Activated CD8-positive, alpha-beta memory T cell treated with anti-CD3 and anti-CD28 coated beads for 48 hours (primary cell): ENCODE data around the gene ISCA2.

Experiments used
- DNase-seq, 3 experiments: peaks; one replicate each; pipeline ENCODE4 v3.0.0-alpha.2; 2020; ENCODE audit warnings: low read depth in 2 of 3, low spot score in 2 of 3

The ISCA2 gene

DNA sequence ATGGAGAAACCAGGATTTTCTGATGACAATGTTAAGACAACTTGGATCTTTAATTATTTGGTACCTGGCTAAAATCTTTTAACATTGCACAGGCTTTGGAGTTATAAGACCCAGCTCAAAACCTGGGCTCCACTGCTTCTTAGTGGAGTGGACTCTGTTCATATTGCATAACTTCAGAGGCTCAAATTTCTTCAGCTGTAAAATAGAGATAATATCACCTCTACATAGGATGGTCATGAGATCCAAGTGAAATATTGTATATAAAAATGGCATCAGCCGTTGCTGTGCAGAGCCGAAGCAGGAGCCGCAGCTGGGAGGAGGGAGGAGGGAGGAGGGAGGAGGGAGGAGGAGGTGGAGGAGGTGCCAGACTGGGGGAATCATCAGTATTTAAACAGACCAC lies 11.0 kb upstream of the ISCA2 start:
- DNase-seq: no peak

DNA sequence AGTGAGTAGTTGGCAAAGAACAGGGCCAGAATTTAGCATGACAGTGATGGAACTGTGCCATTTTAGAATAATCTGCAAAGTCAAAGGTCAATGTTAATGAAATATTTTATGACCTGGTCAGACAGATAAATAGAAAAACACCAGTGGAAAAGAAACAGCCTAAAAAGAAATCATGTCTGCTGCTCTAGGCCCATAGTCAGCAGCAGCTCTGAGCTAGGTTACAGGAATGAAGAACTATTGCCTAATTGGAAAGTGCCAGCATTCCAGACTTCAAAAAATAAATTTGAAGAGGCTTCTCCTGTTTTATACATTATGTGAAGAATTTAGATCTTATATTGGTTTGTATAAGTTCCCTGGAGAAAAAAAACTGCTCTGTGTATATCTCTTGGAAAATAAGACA lies 10.2 kb upstream of the ISCA2 start:
- no peak for DNase-seq

DNA sequence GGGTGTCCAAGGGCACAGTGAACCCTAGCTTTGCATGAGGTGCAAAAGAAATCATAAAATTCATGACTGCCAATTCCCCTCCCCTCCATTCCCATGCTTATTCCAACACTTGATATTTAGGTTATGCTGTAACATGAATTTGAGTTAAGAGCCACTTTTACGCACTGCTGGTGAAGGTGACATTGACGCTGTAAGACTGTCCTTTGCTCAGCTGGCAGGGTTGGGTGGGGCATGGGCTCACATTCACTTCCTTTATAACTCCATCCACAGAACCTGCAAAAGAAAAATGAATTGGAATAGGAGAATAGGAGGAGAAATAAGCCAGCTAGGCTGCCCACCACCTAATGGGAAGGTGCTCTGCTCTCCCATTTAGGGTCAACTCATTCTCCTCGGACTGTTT lies 7.4 kb upstream of the ISCA2 start:
- no peak for DNase-seq

GRCh38 chr14:74488786-74489397 lies 4.7 kb upstream of the ISCA2 start:
- DNase-seq: no peak

DNA sequence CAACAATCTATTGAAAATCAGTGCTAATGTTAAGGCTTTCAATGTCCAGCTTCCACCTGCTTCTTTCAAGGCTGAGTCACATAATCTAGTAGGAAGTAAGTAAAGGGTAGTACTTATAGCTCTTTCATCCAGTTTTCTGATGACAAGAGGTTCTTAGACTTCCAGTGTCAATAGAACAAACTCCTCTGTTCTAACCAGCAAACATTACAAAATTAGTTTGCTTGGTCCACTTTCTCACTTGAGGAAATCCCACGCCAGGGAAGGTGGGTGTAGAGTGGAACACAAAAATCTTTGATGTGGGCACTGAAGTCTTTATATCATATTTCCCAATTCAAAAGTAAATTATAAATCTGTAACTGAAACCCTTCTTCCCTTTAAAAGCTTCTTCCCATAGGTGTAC lies 3.1 kb upstream of the ISCA2 start:
- DNase-seq: no peak

GRCh38 chr14:74491956-74492775 lies 1.4 kb upstream of the ISCA2 start:
- DNase-seq: no peak

GRCh38 chr14:74492776-74493342 lies 706 bp upstream of the ISCA2 start, which contains the start of gene NPC2:
Gene NPC2, minus strand, starts transcription at chr14:74493305. Its CDS starts 31 bp downstream, at chr14:74493274.
- DNase-seq: no peak

- no peak for DNase-seq
Observed at GRCh38 chr14:74495356-74495755, 1.8 kb downstream of the ISCA2 start.

DNA sequence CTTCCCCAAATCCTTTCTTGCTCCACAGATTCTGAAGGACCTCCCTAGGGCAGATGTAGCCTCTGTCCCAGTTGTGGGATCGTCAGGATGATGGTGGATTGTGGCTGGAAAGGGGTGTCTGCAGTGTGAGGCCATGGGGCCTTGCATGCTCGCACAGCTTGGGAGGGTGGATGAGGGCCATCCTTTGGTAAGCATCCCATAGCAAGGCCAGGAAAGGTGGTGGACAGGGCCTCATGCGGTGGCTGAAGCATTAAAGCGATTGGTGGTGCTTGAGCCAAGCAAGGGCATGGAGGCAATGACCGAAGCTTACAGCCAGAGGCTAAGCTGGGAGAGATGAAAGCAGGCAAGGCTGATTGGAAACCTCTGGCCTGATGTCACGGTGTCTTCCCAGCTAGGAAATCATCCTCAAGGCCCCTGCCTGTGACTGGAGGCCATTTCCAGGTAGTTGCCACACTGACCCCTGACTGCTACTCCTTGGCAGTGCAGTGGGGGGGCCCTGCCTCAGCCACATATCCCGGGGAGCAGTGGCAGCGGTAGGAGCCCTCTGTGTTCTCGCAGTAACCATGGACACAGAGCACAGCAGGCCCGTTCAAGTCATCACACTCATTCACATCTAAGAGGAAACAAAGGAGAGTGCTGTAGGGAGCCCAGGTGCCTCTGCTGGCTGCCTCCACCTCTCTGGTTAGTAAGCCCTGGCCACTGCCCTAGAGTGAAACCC lies 7.0 kb downstream of the ISCA2 start:
- DNase-seq: no peak

DNA sequence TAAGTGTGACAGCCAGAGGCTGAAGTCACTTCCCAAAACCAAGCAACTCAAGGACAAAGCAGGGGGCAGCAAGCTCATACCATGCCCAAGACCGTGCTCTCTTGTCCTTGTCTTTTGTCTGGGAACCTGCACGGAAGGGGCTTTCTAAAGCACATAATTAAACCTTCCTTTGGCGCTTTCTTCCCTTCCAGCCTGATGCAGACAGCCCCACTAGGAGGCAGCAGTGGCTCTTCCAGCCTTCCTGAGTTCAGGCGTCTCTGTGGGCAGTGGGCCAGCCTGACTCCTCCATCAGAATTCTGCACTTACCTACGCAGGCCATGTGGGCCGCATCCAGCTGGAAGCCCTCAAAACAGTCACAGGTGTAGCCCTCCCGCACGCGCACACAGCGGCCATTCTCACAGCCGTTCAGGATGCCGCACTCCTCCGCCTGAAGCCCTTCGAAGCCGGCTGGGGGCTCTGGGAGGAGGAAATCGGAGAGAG lies 7.6 kb downstream of the ISCA2 start:
- no peak for DNase-seq

DNA sequence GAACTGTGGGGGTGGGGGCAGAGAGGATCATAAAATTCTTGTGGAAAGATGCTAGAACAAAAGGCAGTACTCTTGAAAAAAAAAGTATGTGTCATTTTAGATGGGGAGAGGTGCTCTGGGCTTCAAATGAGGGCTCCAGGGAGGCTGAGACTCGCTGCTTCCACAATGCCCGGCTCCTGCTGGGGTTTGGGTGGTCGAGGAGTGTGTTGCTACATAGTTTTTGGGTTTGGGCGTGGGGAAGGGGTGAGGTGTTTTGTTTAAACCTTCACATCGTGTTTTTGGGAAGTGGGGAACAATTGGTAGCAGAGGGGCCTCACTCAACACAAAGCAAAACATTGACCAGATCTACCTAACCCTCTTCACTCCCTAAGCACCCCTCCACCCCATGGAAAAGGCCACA lies 8.1 kb downstream of the ISCA2 start:
- no peak for DNase-seq

DNA sequence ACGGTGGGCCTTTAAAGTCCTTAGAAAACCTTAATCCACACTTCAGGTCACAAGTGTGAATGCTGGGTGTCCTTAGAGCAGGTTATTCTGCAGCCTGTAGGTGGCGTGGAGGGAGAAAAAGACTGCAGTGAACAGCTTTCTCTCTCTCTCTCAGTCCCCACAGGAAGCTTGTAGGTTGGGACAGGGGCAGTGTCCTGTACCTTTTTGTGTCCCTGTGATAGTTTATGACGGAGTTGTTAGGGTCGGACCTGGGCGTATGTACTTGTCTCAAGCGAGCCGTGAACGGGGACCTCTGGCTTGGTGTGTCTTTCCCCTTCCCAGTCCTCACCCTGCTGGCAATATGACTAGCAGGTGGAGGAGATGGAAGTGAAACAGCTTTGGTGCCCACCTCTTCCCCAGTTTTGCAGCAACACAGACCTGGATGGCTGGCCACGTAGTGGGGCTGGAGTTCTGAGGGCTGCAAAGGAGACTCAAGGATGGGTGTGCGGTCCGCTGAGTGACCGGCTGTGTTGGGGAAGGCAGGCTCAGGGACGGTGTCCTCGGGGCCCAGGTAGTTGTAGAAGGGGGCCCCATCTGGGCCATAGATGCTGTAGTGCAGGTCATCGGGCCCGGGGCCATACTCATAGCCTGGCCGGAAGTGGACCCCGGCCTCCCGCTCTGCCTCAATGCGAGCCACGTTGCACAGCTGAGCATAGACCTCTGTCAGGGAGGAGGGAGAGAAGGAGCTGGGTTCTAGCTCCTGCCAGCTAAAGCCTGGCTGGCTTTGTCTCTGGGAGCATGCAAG lies 8.9 kb downstream of the ISCA2 start:
- no peak for DNase-seq

DNA sequence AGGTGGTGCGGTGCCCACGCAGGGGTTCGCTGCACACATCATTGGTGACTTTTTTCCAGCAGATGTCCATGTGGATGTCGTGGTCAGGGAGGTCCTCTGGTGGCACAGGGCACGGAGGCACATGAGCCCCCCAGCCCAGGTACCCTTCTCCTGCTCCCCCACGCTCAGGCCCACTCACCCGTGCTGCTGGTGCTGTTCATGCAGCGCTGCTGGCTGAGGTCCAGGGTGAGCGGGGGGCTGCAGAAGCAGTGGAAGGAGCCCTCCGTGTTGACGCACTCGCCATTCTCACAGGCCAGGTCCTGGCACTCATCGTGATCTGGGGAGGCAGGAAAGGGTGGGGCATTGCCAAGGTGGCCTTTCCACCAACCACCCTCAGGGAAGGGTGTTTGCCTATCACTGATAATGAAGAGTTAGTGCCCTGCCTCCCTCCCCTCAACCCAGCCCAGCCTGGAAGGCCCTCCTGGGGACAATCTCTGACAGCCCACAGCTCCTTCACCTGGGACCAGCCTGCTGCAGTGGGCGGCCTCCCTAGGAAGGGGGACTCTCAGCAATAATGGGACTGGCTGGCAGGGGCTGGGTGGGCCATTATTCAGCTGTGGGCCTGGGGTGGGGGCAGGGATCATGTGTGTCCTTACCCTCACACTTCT lies 9.8 kb downstream of the ISCA2 start:
- DNase-seq: no peak

- no peak for DNase-seq
Observed at GRCh38 chr14:74503938-74504335, 10.4 kb downstream of the ISCA2 start.

DNA sequence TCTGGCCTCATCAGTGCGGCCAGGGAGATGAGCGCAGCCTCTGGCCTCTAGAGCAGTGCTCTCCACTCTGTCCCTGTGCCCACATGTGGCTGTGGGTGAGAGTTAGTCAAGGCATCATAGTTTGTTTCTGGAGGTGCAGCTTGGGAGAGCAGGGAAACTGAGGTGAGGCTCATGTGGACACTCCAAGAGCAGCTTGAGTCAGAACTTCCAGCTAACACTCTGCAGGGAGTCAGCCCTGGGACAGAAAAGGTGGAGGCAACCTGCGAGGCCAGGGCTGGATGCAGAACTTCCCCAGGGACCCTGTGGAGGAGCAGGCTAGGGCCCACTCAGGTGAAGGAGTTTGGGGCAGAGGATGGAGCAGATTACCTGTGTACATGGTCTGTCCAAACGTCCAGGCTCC lies 10.8 kb downstream of the ISCA2 start:
- DNase-seq: no peak

- DNase-seq: no peak
Observed at GRCh38 chr14:74504874-74505720, 11.5 kb downstream of the ISCA2 start.

- no peak for DNase-seq
Observed at GRCh38 chr14:74505831-74506230, 12.3 kb downstream of the ISCA2 start.

DNA sequence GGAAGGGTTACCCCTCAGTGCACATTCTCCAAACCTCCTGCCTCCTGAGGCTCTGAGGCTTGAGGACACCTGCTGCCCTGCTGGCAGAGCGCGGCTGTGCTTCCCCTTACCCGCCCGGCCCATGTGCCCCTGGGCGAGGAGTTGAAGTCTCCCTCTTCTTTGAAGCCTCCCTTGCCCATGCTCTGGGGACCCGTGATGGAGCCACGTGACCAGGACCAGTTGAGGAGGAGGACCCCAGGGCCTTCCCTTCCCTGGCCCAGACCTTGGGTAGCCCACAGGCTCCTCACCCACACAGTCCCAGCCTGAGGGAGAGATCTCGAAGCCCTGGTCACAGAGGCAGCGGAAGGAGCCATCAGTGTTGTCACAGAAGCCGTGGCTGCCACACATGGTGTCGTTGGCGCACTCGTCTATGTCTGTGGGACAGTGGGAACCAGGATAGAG lies 12.9 kb downstream of the ISCA2 start:
- no peak for DNase-seq

- DNase-seq: no peak
Observed at GRCh38 chr14:74507085-74507484, 13.5 kb downstream of the ISCA2 start.
